ENCODE results near the gene GALNS. TPM values are rescaled to one million over a fixed set of nuclear protein-coding genes. Genes with fewer than 3 reads are reported as not detected.

Gene GALNS
- total and polyA plus RNA-seq, 2 experiments from 2014 or later, result 9.7 to 18.8 TPM

DNA sequence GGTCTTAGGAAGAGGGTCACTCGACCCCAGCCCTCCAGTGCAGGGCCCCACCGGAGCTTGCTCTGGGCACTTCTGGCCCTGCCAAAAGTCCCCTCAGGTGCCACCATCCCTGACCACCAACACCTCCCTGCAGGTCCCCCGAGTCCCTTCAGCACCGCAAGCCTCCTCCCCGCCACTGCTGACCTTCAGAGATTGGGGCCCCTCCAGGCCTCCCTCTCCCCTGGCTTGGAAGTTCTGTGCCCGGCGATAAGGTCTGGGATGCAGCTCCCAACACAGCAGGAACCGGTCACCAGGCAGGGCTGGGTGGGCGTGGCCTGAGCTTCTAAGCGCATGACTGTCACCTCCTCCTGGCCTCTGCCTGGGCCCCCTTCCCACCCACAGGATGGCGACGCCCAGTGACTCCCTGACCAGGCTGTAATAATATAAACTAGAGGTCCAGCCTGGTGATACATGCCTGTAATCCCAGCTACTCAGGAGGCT lies 82.9 kb downstream of the GALNS start:
- Histone ChIP-seq H3K4me2 (no peak overlapping the region), H3K4me3 (no peak overlapping the region), H3K27ac (ENCODE audit: low read depth) (no peak overlapping the region), H3K4me1 (ENCODE audit: insufficient read depth) (peaks cover 38% of the 10 kb centered on the region), H3K9me2 (ENCODE audit: insufficient read depth) (no peaks in the 10 kb centered on the region), H3F3A (replicated peaks; ENCODE audit: low read depth) (peaks cover 9% of the 10 kb centered on the region; the same call in 1 of the 2 replicates), H4K20me1 (replicated peaks; ENCODE audit: insufficient read depth) (no peaks in the 10 kb centered on the region), H2AFZ (no peak overlapping the region), H3K27me3 (ENCODE audit: insufficient read depth) (no peaks in the 10 kb centered on the region), H3K79me2 (replicated peaks; ENCODE audit: insufficient read depth) (peaks cover 46% of the 10 kb centered on the region), H3K36me3 (ENCODE audit: insufficient read depth) (no peaks in the 10 kb centered on the region)
- H3K4me3 Mint-ChIP-seq, result no peak overlapping the region
- H3K36me3 Mint-ChIP-seq (ENCODE audit: low read depth), result no peaks in the 10 kb centered on the region
- TF ChIP-seq, protein P1, sequence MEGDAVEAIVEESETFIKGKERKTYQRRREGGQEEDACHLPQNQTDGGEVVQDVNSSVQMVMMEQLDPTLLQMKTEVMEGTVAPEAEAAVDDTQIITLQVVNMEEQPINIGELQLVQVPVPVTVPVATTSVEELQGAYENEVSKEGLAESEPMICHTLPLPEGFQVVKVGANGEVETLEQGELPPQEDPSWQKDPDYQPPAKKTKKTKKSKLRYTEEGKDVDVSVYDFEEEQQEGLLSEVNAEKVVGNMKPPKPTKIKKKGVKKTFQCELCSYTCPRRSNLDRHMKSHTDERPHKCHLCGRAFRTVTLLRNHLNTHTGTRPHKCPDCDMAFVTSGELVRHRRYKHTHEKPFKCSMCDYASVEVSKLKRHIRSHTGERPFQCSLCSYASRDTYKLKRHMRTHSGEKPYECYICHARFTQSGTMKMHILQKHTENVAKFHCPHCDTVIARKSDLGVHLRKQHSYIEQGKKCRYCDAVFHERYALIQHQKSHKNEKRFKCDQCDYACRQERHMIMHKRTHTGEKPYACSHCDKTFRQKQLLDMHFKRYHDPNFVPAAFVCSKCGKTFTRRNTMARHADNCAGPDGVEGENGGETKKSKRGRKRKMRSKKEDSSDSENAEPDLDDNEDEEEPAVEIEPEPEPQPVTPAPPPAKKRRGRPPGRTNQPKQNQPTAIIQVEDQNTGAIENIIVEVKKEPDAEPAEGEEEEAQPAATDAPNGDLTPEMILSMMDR (conservative IDR thresholded peaks at IDR 0.05; ENCODE audit: low read depth in 2 of 2), result no peak
- TF ChIP-seq, protein P2, sequence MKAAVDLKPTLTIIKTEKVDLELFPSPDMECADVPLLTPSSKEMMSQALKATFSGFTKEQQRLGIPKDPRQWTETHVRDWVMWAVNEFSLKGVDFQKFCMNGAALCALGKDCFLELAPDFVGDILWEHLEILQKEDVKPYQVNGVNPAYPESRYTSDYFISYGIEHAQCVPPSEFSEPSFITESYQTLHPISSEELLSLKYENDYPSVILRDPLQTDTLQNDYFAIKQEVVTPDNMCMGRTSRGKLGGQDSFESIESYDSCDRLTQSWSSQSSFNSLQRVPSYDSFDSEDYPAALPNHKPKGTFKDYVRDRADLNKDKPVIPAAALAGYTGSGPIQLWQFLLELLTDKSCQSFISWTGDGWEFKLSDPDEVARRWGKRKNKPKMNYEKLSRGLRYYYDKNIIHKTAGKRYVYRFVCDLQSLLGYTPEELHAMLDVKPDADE (IDR thresholded peaks at IDR 0.05), result no peak
- TF ChIP-seq, protein P3, sequence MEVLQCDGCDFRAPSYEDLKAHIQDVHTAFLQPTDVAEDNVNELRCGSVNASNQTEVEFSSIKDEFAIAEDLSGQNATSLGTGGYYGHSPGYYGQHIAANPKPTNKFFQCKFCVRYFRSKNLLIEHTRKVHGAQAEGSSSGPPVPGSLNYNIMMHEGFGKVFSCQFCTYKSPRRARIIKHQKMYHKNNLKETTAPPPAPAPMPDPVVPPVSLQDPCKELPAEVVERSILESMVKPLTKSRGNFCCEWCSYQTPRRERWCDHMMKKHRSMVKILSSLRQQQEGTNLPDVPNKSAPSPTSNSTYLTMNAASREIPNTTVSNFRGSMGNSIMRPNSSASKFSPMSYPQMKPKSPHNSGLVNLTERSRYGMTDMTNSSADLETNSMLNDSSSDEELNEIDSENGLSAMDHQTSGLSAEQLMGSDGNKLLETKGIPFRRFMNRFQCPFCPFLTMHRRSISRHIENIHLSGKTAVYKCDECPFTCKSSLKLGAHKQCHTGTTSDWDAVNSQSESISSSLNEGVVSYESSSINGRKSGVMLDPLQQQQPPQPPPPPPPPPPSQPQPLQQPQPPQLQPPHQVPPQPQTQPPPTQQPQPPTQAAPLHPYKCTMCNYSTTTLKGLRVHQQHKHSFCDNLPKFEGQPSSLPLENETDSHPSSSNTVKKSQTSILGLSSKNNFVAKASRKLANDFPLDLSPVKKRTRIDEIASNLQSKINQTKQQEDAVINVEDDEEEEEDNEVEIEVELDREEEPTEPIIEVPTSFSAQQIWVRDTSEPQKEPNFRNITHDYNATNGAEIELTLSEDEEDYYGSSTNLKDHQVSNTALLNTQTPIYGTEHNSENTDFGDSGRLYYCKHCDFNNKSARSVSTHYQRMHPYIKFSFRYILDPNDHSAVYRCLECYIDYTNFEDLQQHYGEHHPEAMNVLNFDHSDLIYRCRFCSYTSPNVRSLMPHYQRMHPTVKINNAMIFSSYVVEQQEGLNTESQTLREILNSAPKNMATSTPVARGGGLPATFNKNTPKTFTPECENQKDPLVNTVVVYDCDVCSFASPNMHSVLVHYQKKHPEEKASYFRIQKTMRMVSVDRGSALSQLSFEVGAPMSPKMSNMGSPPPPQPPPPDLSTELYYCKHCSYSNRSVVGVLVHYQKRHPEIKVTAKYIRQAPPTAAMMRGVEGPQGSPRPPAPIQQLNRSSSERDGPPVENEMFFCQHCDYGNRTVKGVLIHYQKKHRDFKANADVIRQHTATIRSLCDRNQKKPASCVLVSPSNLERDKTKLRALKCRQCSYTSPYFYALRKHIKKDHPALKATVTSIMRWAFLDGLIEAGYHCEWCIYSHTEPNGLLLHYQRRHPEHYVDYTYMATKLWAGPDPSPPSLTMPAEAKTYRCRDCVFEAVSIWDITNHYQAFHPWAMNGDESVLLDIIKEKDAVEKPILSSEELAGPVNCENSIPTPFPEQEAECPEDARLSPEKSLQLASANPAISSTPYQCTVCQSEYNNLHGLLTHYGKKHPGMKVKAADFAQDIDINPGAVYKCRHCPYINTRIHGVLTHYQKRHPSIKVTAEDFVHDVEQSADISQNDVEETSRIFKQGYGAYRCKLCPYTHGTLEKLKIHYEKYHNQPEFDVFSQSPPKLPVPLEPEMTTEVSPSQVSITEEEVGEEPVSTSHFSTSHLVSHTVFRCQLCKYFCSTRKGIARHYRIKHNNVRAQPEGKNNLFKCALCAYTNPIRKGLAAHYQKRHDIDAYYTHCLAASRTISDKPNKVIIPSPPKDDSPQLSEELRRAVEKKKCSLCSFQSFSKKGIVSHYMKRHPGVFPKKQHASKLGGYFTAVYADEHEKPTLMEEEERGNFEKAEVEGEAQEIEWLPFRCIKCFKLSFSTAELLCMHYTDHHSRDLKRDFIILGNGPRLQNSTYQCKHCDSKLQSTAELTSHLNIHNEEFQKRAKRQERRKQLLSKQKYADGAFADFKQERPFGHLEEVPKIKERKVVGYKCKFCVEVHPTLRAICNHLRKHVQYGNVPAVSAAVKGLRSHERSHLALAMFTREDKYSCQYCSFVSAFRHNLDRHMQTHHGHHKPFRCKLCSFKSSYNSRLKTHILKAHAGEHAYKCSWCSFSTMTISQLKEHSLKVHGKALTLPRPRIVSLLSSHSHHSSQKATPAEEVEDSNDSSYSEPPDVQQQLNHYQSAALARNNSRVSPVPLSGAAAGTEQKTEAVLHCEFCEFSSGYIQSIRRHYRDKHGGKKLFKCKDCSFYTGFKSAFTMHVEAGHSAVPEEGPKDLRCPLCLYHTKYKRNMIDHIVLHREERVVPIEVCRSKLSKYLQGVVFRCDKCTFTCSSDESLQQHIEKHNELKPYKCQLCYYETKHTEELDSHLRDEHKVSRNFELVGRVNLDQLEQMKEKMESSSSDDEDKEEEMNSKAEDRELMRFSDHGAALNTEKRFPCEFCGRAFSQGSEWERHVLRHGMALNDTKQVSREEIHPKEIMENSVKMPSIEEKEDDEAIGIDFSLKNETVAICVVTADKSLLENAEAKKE (CRISPR knock-in tag; IDR thresholded peaks at IDR 0.05), result no peak
- no peak for TF ChIP-seq ZNF114 (CRISPR knock-in tag; IDR thresholded peaks at IDR 0.05)
- no peak for TF ChIP-seq EZH2phosphoT487 (IDR thresholded peaks at IDR 0.05; ENCODE audit: unreplicated experiment)
- TF ChIP-seq NANOG (IDR thresholded peaks at IDR 0.05; ENCODE audit: borderline replicate concordance), result no peak
- TF ChIP-seq EZH2 (IDR thresholded peaks at IDR 0.05; ENCODE audit: low read depth, unreplicated experiment), result no peak
- no peak for TF ChIP-seq CREB1 (CRISPR knock-in tag; IDR thresholded peaks at IDR 0.05; ENCODE audit: low read depth)
- no peak for TF ChIP-seq STAT1 (IDR thresholded peaks at IDR 0.05; ENCODE audit: unreplicated experiment)
- no peak for TF ChIP-seq POLR2AphosphoS5 (IDR thresholded peaks at IDR 0.05; ENCODE audit: low read depth)
- TF ChIP-seq, protein P4, sequence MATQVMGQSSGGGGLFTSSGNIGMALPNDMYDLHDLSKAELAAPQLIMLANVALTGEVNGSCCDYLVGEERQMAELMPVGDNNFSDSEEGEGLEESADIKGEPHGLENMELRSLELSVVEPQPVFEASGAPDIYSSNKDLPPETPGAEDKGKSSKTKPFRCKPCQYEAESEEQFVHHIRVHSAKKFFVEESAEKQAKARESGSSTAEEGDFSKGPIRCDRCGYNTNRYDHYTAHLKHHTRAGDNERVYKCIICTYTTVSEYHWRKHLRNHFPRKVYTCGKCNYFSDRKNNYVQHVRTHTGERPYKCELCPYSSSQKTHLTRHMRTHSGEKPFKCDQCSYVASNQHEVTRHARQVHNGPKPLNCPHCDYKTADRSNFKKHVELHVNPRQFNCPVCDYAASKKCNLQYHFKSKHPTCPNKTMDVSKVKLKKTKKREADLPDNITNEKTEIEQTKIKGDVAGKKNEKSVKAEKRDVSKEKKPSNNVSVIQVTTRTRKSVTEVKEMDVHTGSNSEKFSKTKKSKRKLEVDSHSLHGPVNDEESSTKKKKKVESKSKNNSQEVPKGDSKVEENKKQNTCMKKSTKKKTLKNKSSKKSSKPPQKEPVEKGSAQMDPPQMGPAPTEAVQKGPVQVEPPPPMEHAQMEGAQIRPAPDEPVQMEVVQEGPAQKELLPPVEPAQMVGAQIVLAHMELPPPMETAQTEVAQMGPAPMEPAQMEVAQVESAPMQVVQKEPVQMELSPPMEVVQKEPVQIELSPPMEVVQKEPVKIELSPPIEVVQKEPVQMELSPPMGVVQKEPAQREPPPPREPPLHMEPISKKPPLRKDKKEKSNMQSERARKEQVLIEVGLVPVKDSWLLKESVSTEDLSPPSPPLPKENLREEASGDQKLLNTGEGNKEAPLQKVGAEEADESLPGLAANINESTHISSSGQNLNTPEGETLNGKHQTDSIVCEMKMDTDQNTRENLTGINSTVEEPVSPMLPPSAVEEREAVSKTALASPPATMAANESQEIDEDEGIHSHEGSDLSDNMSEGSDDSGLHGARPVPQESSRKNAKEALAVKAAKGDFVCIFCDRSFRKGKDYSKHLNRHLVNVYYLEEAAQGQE (IDR thresholded peaks at IDR 0.05; ENCODE audit: unreplicated experiment), result no peak
- no peak for TF ChIP-seq ZNF331 (CRISPR knock-in tag; IDR thresholded peaks at IDR 0.05; ENCODE audit: low read depth)
- TF ChIP-seq JUNB (IDR thresholded peaks at IDR 0.05; ENCODE audit: unreplicated experiment), result no peak
- peaks cover 25% of the 10 kb centered on the region for H3K27me3 Mint-ChIP-seq (ENCODE audit: insufficient read depth, low read depth, poor library complexity)
- DNase-seq (ENCODE audit: low spot score) (peak; percentile 51), ATAC-seq (no peak)
- no peaks in the 10 kb centered on the region; the same call in 2 of the 3 replicates for H3K9me3 Mint-ChIP-seq
- H3K27ac Mint-ChIP-seq, result no peak overlapping the region
- H3K4me1 Mint-ChIP-seq, result peaks cover 41% of the 10 kb centered on the region

All from GM23338 (cell line).